Left kidney (tissue), 8 donors: ENCODE measurements around the gene TPSG1. TPM values are rescaled to one million over a fixed set of nuclear protein-coding genes. Genes with fewer than 3 reads are reported as not detected.
"Not testable (repeated sequence)": the region's sequence is repeated elsewhere in the genome, so short reads cannot be mapped to it uniquely, and the experiment has no call there.

Experiments
- DNase-seq: peaks from one replicate; pipeline ENCODE4 v3.0.0-alpha.2; 2013
- long read RNA-seq, 8 donors: transcript quantifications; one replicate each; lab custom pipeline, GENCODE V29; 2026
- polyA plus RNA-seq: library from polyadenylated mRNA; unstranded; fragments of 120-200 nt; gene quantifications from one replicate; pipeline ENCODE4 v1.2.1, GENCODE V29; 2013; ENCODE audit not compliant: insufficient read length

Gene TPSG1
- polyA plus RNA-seq: 0.85 TPM
- long read RNA-seq, donor 1: 0 reads
- long read RNA-seq, donor 2: 0 reads
- long read RNA-seq, donor 3: 0 reads
- long read RNA-seq, donor 4: 0 reads
- long read RNA-seq, donor 5: 0 reads
- long read RNA-seq, donor 6: 0 reads
- long read RNA-seq, donor 7: 0 reads
- long read RNA-seq, donor 8: 0 reads

GRCh38 chr16:1225051-1225451, at the start of gene TPSG1:
TPSG1 (minus strand) TSS chr16:1225268; CDS start chr16:1225252, 16 bp downstream.
- no peak for DNase-seq

- DNase-seq: no peak
Measured at GRCh38 chr16:1274767-1275166, 49.7 kb upstream of the TPSG1 start.

- DNase-seq: no peak
Measured at GRCh38 chr16:1273816-1274215, 48.7 kb upstream of the TPSG1 start.

GRCh38 chr16:1272453-1273198, 47.6 kb upstream of the TPSG1 start:
- DNase-seq: no peak

- DNase-seq: not testable (repeated sequence)
Measured at GRCh38 chr16:1271724-1272413, 46.8 kb upstream of the TPSG1 start.

GRCh38 chr16:1271380-1271723, 46.3 kb upstream of the TPSG1 start:
- no peak for DNase-seq

GRCh38 chr16:1269418-1269817, 44.4 kb upstream of the TPSG1 start:
- not testable (repeated sequence) for DNase-seq

- DNase-seq: no peak
Measured at GRCh38 chr16:1265826-1266225, 40.8 kb upstream of the TPSG1 start.

GRCh38 chr16:1265090-1265630, 40.1 kb upstream of the TPSG1 start:
- DNase-seq: no peak

- DNase-seq: no peak
Measured at GRCh38 chr16:1264345-1265089, 39.4 kb upstream of the TPSG1 start.

GRCh38 chr16:1263591-1264344, 38.7 kb upstream of the TPSG1 start:
- no peak for DNase-seq

- DNase-seq: no peak
Measured at GRCh38 chr16:1262846-1263221, 37.8 kb upstream of the TPSG1 start.

GRCh38 chr16:1262210-1262845, 37.3 kb upstream of the TPSG1 start:
- DNase-seq: no peak

- no peak for DNase-seq
Measured at GRCh38 chr16:1261131-1261892, 36.2 kb upstream of the TPSG1 start.

- no peak for DNase-seq
Measured at GRCh38 chr16:1260101-1260680, 35.1 kb upstream of the TPSG1 start.

- DNase-seq: no peak
Measured at GRCh38 chr16:1259760-1260068, 34.6 kb upstream of the TPSG1 start.

- DNase-seq: no peak
Measured at GRCh38 chr16:1258906-1259759, 34.1 kb upstream of the TPSG1 start.

- DNase-seq: no peak
Measured at GRCh38 chr16:1258225-1258600, 33.1 kb upstream of the TPSG1 start.

GRCh38 chr16:1257561-1258224, 32.6 kb upstream of the TPSG1 start:
- DNase-seq: no peak
